Astrocyte of the spinal cord (primary cell): Measurements from ENCODE around the gene GSDME.

Experiments used
- DNase-seq: peaks from one replicate; pipeline ENCODE4 v3.0.0; 2011; ENCODE audit warnings: low read depth, low spot score
- H3K4me3 ChIP-seq: 2 replicates; pipeline ENCODE4 v1.5.1; 2011; ENCODE audit warnings: low read depth, mild to moderate bottlenecking, low read length, moderate library complexity
- in situ Hi-C: cut with HindIII; loops from 2 replicates; pipeline ENCODE4 v1.10.0; 2017; ENCODE audit warnings: low sequenced_read_pairs
- TF ChIP-seq, protein P1 (sequence below): IDR thresholded peaks from 2 replicates; pipeline ENCODE4 v1.5.1; 2012; ENCODE audit warnings: low read depth, mild to moderate bottlenecking, low read length, inconsistent platforms

Gene GSDME

DNA sequence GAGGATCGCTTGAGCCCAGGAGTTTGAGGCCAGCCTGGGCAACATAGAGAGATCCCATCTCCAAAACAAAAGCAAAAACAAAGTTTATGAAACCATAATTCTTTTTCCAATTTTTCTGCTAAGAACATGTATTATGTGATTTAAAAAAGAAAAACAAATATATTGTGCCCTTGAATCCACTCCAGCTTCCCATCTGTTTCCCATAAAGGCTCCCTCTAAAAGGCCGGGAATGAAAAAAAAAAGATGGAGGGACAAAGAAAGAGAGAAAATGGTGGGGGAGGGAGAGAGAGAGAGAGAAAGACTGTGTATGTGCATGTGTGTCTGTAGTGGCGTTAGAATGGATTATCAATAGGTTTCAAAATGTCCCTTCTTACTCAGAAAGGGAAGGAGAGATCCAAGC is 20.5 kb upstream of the GSDME start:
- in situ Hi-C loops: no loop called here
- no peak overlapping the region for H3K4me3 ChIP-seq
- no peak for DNase-seq
- TF ChIP-seq, protein P1, sequence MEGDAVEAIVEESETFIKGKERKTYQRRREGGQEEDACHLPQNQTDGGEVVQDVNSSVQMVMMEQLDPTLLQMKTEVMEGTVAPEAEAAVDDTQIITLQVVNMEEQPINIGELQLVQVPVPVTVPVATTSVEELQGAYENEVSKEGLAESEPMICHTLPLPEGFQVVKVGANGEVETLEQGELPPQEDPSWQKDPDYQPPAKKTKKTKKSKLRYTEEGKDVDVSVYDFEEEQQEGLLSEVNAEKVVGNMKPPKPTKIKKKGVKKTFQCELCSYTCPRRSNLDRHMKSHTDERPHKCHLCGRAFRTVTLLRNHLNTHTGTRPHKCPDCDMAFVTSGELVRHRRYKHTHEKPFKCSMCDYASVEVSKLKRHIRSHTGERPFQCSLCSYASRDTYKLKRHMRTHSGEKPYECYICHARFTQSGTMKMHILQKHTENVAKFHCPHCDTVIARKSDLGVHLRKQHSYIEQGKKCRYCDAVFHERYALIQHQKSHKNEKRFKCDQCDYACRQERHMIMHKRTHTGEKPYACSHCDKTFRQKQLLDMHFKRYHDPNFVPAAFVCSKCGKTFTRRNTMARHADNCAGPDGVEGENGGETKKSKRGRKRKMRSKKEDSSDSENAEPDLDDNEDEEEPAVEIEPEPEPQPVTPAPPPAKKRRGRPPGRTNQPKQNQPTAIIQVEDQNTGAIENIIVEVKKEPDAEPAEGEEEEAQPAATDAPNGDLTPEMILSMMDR: no peak

DNA sequence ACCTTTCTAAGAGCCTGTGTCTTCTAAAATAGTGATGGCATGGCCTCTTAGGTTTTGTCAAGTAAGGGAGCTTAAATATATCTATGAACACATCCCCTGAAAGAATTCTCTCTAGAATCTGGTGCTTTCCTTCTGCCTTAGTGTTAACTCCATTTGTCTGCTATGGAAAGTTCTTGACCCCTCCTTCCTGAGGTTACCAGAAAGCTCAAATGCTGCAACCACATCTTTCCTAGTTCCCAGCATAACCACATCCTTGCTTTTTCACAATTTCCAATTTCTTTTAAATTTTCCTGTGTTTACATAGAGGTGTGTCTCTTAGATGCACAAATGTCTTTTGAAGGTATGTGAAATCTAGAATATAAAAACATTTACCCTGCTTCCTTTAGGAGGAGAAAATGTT is 16.4 kb upstream of the GSDME start:
- TF ChIP-seq, protein P1: no peak
- no peak for DNase-seq
- in situ Hi-C loops: no loop called here
- H3K4me3 ChIP-seq: no peak overlapping the region

DNA sequence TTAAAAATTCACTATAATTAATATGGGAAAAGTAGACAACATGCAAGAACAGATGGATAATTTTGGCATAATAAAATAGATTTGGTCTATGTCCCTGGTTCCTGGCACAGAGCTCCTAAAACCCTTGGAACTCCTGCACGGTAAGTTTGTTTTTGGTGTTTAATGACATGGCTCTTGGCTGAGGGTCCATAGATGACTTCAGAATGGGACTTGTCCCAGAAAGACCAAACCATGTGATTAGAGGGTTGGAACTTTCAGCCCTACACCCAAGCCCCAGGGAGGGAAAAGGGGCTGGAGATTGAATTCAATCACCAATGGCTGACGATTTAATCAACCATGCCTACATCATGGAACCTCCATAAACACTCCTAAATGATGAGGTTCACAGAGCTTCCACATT is 12.6 kb upstream of the GSDME start:
- no peak overlapping the region for H3K4me3 ChIP-seq
- TF ChIP-seq, protein P1: no peak
- in situ Hi-C loops: no loop called here
- DNase-seq: no peak

DNA sequence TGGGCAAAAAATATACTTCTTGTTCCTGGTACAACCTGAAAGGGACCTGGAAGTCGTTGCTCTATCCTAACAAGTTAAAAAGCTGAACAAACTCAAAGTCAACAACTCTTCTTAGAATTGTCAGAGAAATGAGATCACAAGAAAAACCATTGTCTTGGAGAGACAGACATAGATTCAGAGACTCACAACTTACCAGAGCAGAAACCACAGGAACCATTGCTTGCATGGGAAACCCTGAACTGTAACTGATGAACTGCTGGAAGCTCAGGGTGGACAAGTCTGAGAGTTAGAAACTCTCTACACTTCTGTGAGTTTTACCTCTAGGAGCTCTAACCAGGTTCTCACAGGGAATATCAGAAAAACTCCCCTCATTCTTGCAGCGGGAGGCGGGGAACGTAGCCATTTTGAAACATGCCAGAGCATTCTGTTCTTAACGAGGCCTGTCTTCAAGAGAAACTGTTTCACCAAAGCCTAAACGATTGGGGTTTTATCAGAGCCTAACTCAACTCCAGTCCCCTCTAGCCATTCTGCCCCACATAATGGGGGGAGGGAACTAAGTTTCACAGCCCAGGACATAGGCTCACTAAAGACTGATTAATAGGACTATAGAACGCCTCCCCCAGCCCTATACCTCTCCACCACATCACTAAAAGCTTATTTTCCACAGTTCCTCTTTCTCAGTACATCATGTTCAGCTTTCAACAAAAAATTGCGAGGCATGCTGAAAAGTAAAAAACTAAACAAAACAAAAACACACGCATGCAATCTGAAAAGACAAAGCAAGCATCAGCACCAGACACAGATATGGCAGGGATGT is 12.0 kb upstream of the GSDME start:
- TF ChIP-seq, protein P1: no peak
- no peak for DNase-seq
- no peak overlapping the region for H3K4me3 ChIP-seq
- in situ Hi-C loops: no loop called here

DNA sequence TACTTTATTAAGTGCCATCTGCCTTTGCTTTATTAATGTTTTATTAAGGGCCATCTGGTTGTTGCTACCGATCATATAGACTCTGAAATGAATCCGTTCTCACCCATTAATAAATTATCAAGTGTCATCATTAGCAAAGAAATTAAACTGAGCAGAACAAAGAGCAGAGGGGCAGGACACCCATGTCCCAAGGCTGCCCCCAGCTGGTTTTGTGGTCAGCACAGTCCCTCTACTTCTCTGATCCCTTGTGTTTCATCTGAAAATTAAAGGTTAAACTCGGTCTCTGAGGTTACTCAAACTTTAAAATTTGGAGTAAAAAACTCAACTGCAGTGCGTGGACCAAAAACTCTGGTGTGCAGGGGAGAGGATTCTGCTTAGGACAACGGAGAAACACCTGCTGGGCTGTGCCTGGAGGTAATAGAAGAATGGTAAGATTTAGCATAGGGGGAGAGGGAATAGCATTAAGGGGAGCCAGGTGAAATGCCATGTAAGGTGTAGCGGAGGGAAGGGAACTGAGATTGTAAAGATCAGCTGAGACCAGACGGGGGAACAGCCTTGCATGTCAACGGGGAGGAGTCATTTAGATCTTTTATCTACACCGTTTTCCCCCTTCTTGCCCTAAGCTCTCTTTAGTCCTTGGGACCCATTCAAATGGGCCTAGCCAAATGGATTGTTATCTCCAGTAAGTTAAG is 10.8 kb upstream of the GSDME start:
- no peak overlapping the region for H3K4me3 ChIP-seq
- no peak for DNase-seq
- TF ChIP-seq, protein P1: peak; percentile 9
- in situ Hi-C loops: no loop called here

DNA sequence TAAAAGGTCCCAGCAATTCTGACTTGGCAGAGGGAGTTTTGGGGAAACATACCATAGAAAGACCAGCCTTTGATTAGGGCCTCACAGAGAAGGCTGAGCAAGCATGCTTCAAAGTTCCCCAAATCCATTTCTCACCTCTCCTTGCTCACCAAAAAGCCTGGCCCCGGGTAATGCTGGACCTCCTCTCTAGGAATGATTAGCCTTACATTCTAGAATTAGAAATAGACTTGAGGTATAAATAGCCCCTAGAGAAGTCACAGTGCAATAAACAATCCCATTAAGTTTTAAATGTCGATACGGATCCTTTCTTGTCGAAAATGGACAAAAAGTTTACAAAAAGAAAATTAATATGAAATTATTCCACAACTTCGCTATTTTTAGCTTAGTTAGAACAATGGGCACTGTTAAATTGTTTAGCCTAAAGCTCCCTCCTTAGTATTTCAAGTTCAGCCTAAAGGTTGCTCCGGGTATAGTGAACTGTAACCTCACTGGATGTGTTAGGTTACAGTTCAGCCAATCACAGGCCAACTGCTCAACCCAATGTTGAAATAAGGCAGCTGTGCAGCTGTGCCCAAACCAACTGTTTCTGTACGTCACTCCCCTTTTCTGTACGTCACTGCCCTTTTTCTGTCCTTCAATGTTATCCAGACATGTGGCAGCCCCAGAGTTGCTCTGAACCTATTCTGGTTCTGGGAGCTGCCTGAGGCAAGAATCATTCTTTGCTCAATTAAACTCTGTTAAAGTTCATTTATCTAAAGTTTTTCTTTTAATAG is 7.9 kb upstream of the GSDME start:
- DNase-seq: no peak
- TF ChIP-seq, protein P1: no peak
- in situ Hi-C loops: no loop called here
- no peak overlapping the region for H3K4me3 ChIP-seq
